ENCODE data around the gene ZNF276.

The ZNF276 gene

GRCh38 chr16:89786474-89787364 lies 65.4 kb downstream of the ZNF276 start:
- no peak for DNase-seq

GRCh38 chr16:89787365-89787805 lies 66.0 kb downstream of the ZNF276 start:
- no peak for DNase-seq

All from right forelimb (tissue), 1 donor.